Measurements from ENCODE around the gene HOXC4. TPM values are rescaled to one million over a fixed set of nuclear protein-coding genes. Genes with fewer than 3 reads are reported as not detected.
A peak's percentile ranks its signal among the peaks of the same experiment; 100 is the strongest.

The HOXC4 gene
- total and polyA plus RNA-seq, 7 experiments from 2014 or later: 0.24 to 0.98 TPM; not detected in 5

GRCh38 chr12:54024127-54024526 lies 29.5 kb upstream of the HOXC4 start:
- Histone ChIP-seq H3K27ac (ENCODE audit: low read depth, low read length) (no peak overlapping the region), H3K36me3 (ENCODE audit: control insufficient read depth in 2 of 3, insufficient read depth in 3 of 3, low read length in 3 of 3) (no peaks in the 10 kb centered on the region), H3K9me3 (ENCODE audit: control insufficient read depth in 2 of 3, low read length in 3 of 3) (no peaks in the 10 kb centered on the region), H3K27me3 (ENCODE audit: control insufficient read depth in 2 of 2, insufficient read depth in 2 of 2, low read length in 2 of 2) (peaks cover 14 to 52% of the 10 kb centered on the region in 2 donors), H3K4me1 (ENCODE audit: control insufficient read depth in 2 of 2, insufficient read depth in 2 of 2, low read length in 2 of 2) (peaks cover 0 to 6% of the 10 kb centered on the region in 2 donors), H3K4me3 (ENCODE audit: low read length) (no peak overlapping the region)
- Mint-ChIP-seq H3K4me1 (peaks cover 6 to 18% (median 12%) of the 10 kb centered on the region in 7 donors), H3K36me3 (no peaks in the 10 kb centered on the region), H3K4me3 (peak overlapping the region in 1 of 10 donors; percentile 21), H3K27me3 (peaks cover 86 to 99% (median 88%) of the 10 kb centered on the region in 5 donors), H3K27ac (no peak overlapping the region), H3K9me3 (peaks cover 0 to 3% (median 0%) of the 10 kb centered on the region in 11 donors)
- POLR2A ChIA-PET: no interaction called here
- no peak for ATAC-seq
- DNase-seq: no peak
- CTCF ChIA-PET: interaction anchor here (2.5 kb wide), 1 partner anchor 8 kb away, joined by 12 read pairs; the partner anchor contains the start of gene HOXC5
- intact Hi-C loops (cut with micrococcal nuclease): no loop called here

GRCh38 chr12:54024581-54025305 lies 28.9 kb upstream of the HOXC4 start:
- peaks cover 0 to 6% of the 10 kb centered on the region in 2 donors for H3K4me1 ChIP-seq (ENCODE audit: control insufficient read depth in 2 of 2, insufficient read depth in 2 of 2, low read length in 2 of 2)
- peaks cover 86 to 98% (median 90%) of the 10 kb centered on the region in 5 donors for H3K27me3 Mint-ChIP-seq
- H3K36me3 Mint-ChIP-seq: no peaks in the 10 kb centered on the region
- H3K4me3 ChIP-seq (ENCODE audit: low read length): no peak overlapping the region
- DNase-seq (no peak), ATAC-seq (no peak)
- no peaks in the 10 kb centered on the region for H3K36me3 ChIP-seq (ENCODE audit: control insufficient read depth in 2 of 3, insufficient read depth in 3 of 3, low read length in 3 of 3)
- H3K9me3 Mint-ChIP-seq: peaks cover 0 to 2% (median 0%) of the 10 kb centered on the region in 11 donors
- intact Hi-C loops (cut with micrococcal nuclease): loop anchor here in 1 of 2 donors (5.0 kb wide), 1 partner anchor 37 kb away; the partner anchor contains the start of gene HOXC10
- H3K4me1 Mint-ChIP-seq: peaks cover 9 to 22% (median 16%) of the 10 kb centered on the region in 7 donors
- H3K27ac Mint-ChIP-seq: no peak overlapping the region
- H3K4me3 Mint-ChIP-seq: no peak overlapping the region
- no peak overlapping the region for H3K27ac ChIP-seq (ENCODE audit: low read depth, low read length)
- ChIA-PET POLR2A (interaction anchor here (1.2 kb wide), 1 partner anchor 8 kb away, joined by 6 read pairs; no protein-coding TSS in a partner anchor), CTCF (interaction anchor here (0.7 to 2.5 kb wide), 2 partner anchors 8 to 19 kb away, joined by 3 to 12 read pairs; partner anchors contain the start of gene HOXC5)
- no peaks in the 10 kb centered on the region for H3K9me3 ChIP-seq (ENCODE audit: control insufficient read depth in 2 of 3, low read length in 3 of 3)
- peaks cover 14 to 50% of the 10 kb centered on the region in 2 donors for H3K27me3 ChIP-seq (ENCODE audit: control insufficient read depth in 2 of 2, insufficient read depth in 2 of 2, low read length in 2 of 2)

GRCh38 chr12:54025499-54026405 lies 27.9 kb upstream of the HOXC4 start:
- H3K4me1 ChIP-seq (ENCODE audit: control insufficient read depth in 2 of 2, insufficient read depth in 2 of 2, low read length in 2 of 2): peaks cover 0 to 6% of the 10 kb centered on the region in 2 donors
- ChIA-PET CTCF (interaction anchor here (0.7 kb wide), 1 partner anchor 20 kb away, joined by 3 read pairs; no protein-coding TSS in a partner anchor), POLR2A (interaction anchor here (0.9 to 1.2 kb wide), 2 partner anchors 9 to 32 kb away, joined by 3 to 6 read pairs; no protein-coding TSS in a partner anchor)
- intact Hi-C loops (cut with micrococcal nuclease): loop anchor here (2.0 to 5.0 kb wide), 2 partner anchors 17 to 38 kb away; partner anchors contain the start of genes HOXC10 (in 1 of the 2) and HOXC8 (in 1 of the 2)
- Mint-ChIP-seq H3K27ac (no peak overlapping the region), H3K9me3 (peaks cover 0 to 2% (median 0%) of the 10 kb centered on the region in 11 donors), H3K27me3 (peaks cover 86 to 95% (median 89%) of the 10 kb centered on the region in 5 donors), H3K4me3 (no peak overlapping the region), H3K36me3 (no peaks in the 10 kb centered on the region), H3K4me1 (peaks cover 11 to 27% (median 23%) of the 10 kb centered on the region in 7 donors)
- DNase-seq (no peak), ATAC-seq (no peak)
- H3K36me3 ChIP-seq (ENCODE audit: control insufficient read depth in 2 of 3, insufficient read depth in 3 of 3, low read length in 3 of 3): no peaks in the 10 kb centered on the region
- H3K9me3 ChIP-seq (ENCODE audit: control insufficient read depth in 2 of 3, low read length in 3 of 3): no peaks in the 10 kb centered on the region
- peaks cover 14 to 53% of the 10 kb centered on the region in 2 donors for H3K27me3 ChIP-seq (ENCODE audit: control insufficient read depth in 2 of 2, insufficient read depth in 2 of 2, low read length in 2 of 2)
- H3K4me3 ChIP-seq (ENCODE audit: low read length): no peak overlapping the region
- H3K27ac ChIP-seq (ENCODE audit: low read depth, low read length): no peak overlapping the region

- H3K4me1 Mint-ChIP-seq: peaks cover 11 to 31% (median 21%) of the 10 kb centered on the region in 7 donors
- CTCF ChIA-PET: interaction anchor here (1.0 kb wide), 2 partner anchors 165 to 180 kb away, joined by 3 to 4 read pairs; no protein-coding TSS in a partner anchor
- H3K27me3 ChIP-seq (ENCODE audit: control insufficient read depth in 2 of 2, insufficient read depth in 2 of 2, low read length in 2 of 2): peaks cover 15 to 63% of the 10 kb centered on the region in 2 donors
- no peaks in the 10 kb centered on the region for H3K36me3 Mint-ChIP-seq
- intact Hi-C loops (cut with micrococcal nuclease): loop anchor here (2.0 to 5.0 kb wide), 2 partner anchors 18 to 40 kb away; partner anchors contain the start of genes HOXC10 (in 1 of the 2) and HOXC8 (in 1 of the 2)
- H3K27me3 Mint-ChIP-seq: peaks cover 80 to 95% (median 91%) of the 10 kb centered on the region in 5 donors
- no peak overlapping the region for H3K27ac Mint-ChIP-seq
- H3K27ac ChIP-seq (ENCODE audit: low read depth, low read length): no peak overlapping the region
- ATAC-seq (no peak), DNase-seq (no peak)
- H3K4me3 ChIP-seq (ENCODE audit: low read length): no peak overlapping the region
- no peaks in the 10 kb centered on the region for H3K9me3 ChIP-seq (ENCODE audit: control insufficient read depth in 2 of 3, low read length in 3 of 3)
- peak overlapping the region in 5 of 10 donors; percentile 9 to 41 (median 26) for H3K4me3 Mint-ChIP-seq
- POLR2A ChIA-PET: interaction anchor here (0.6 to 0.9 kb wide), 2 partner anchors 10 to 31 kb away, joined by 3 read pairs; no protein-coding TSS in a partner anchor
- H3K36me3 ChIP-seq (ENCODE audit: control insufficient read depth in 2 of 3, insufficient read depth in 3 of 3, low read length in 3 of 3): no peaks in the 10 kb centered on the region
- H3K9me3 Mint-ChIP-seq: peaks cover 0 to 2% (median 0%) of the 10 kb centered on the region in 11 donors
- peaks cover 0 to 6% of the 10 kb centered on the region in 2 donors for H3K4me1 ChIP-seq (ENCODE audit: control insufficient read depth in 2 of 2, insufficient read depth in 2 of 2, low read length in 2 of 2)
Measured at GRCh38 chr12:54026640-54027441, 26.8 kb upstream of the HOXC4 start.

GRCh38 chr12:54027442-54027786 lies 26.2 kb upstream of the HOXC4 start:
- H3K9me3 ChIP-seq (ENCODE audit: control insufficient read depth in 2 of 3, low read length in 3 of 3): no peaks in the 10 kb centered on the region
- H3K9me3 Mint-ChIP-seq: peaks cover 0 to 2% (median 0%) of the 10 kb centered on the region in 11 donors
- peaks cover 0 to 6% of the 10 kb centered on the region in 2 donors for H3K4me1 ChIP-seq (ENCODE audit: control insufficient read depth in 2 of 2, insufficient read depth in 2 of 2, low read length in 2 of 2)
- H3K27me3 ChIP-seq (ENCODE audit: control insufficient read depth in 2 of 2, insufficient read depth in 2 of 2, low read length in 2 of 2): peaks cover 21 to 68% of the 10 kb centered on the region in 2 donors
- peak overlapping the region in 1 of 10 donors; percentile 30 for H3K4me3 Mint-ChIP-seq
- intact Hi-C loops (cut with micrococcal nuclease): loop anchor here (2.0 to 5.0 kb wide), 2 partner anchors 19 to 40 kb away; partner anchors contain the start of genes HOXC10 (in 1 of the 2) and HOXC8 (in 1 of the 2)
- H3K27ac Mint-ChIP-seq: no peak overlapping the region
- DNase-seq: no peak
- H3K4me1 Mint-ChIP-seq: peaks cover 11 to 37% (median 23%) of the 10 kb centered on the region in 7 donors
- H3K36me3 Mint-ChIP-seq: no peaks in the 10 kb centered on the region
- peaks cover 80 to 95% (median 91%) of the 10 kb centered on the region in 5 donors for H3K27me3 Mint-ChIP-seq
- H3K4me3 ChIP-seq (ENCODE audit: low read length): no peak overlapping the region
- ChIA-PET POLR2A (no interaction called here), CTCF (interaction anchor here (1.0 kb wide), 2 partner anchors 165 to 180 kb away, joined by 3 to 4 read pairs; no protein-coding TSS in a partner anchor)
- no peak overlapping the region for H3K27ac ChIP-seq (ENCODE audit: low read depth, low read length)
- no peak for ATAC-seq
- no peaks in the 10 kb centered on the region for H3K36me3 ChIP-seq (ENCODE audit: control insufficient read depth in 2 of 3, insufficient read depth in 3 of 3, low read length in 3 of 3)

Measured in naive thymus-derived CD4-positive, alpha-beta T cell (primary cell).